Testis (tissue), 3 donors: ENCODE data around the gene FRAS1. TPM values are rescaled to one million over a fixed set of nuclear protein-coding genes. Genes with fewer than 3 reads are reported as not detected.

Source experiments
- DNase-seq: peaks from one replicate; pipeline ENCODE4 v3.0.0-alpha.2; 2019
- H3K27ac ChIP-seq, 2 donors: fragments of 200-600 bp; sonication (generic); one replicate each; pipeline ENCODE4 v1.5.1; 2019
- H3K27me3 ChIP-seq: fragments of 200-600 bp; sonication (generic); one replicate; pipeline ENCODE4 v1.5.1; 2019
- H3K36me3 ChIP-seq: fragments of 200-600 bp; sonication (generic); one replicate; pipeline ENCODE4 v1.5.1; 2017; ENCODE audit warnings: low read depth; ENCODE audit errors: missing control alignments
- H3K4me1 ChIP-seq: fragments of 200-600 bp; sonication (generic); one replicate; pipeline ENCODE4 v1.5.1; 2019
- H3K4me3 ChIP-seq, 2 donors: fragments of 200-600 bp; sonication (generic); one replicate each; pipeline ENCODE4 v1.5.1; 2017 to 2019
- H3K9me3 ChIP-seq: fragments of 200-600 bp; sonication (generic); one replicate; pipeline ENCODE4 v1.5.1; 2017
- POLR2A ChIP-seq: fragments of 450-650 bp; IDR thresholded peaks from one replicate; pipeline ENCODE4 v1.6.1; 2017; ENCODE audit warnings: antibody characterized with exemption, mild to moderate bottlenecking, moderate library complexity
- WGBS, 2 donors: methylation state at CpG; one replicate each; pipeline ENCODE4 v1.1.5; 2018; 5-methylcytosine and 5-hydroxymethylcytosine counted together
- intact Hi-C: fragments of 100-400 bp; cut with DNase I; formaldehyde crosslinking; loops from one replicate; pipeline ENCODE4 v1.15.1; 2023; ENCODE audit warnings: low total_unique reads
- polyA plus RNA-seq: library from polyadenylated mRNA; stranded (reverse); fragments of 350-450 nt; fragmentation: Illumina TruSeq; extraction: RNeasy Lipid Tissue Mini Kit (QIAGEN cat#74804); gene quantifications from one replicate; pipeline ENCODE4 v1.2.3, GENCODE V29; 2014; ENCODE audit warnings: low read depth, low replicate concordance; ENCODE audit not compliant: insufficient read depth
- total RNA-seq, 2 donors: library from RNA; depleted of rRNA; stranded (reverse); fragments of >200 nt; gene quantifications; one replicate each; pipeline ENCODE4 v1.2.3, GENCODE V29; 2016
- TF ChIP-seq, protein P1 (sequence below), 3 experiments: fragments of 450-650 bp in 2 of 3; fragments of 200-600 bp in 1 of 3; sonication (generic) in 1 of 3; IDR thresholded peaks; one replicate each; pipeline ENCODE4 v1.5.1; 2016 to 2019; ENCODE audit warnings: antibody characterized with exemption in 3 of 3, mild to moderate bottlenecking in 2 of 3, moderate library complexity in 1 of 3

Gene FRAS1
- total and polyA plus RNA-seq, 3 donors from 2014 or later, result 2.2 to 3.7 (median 3.5) TPM

DNA sequence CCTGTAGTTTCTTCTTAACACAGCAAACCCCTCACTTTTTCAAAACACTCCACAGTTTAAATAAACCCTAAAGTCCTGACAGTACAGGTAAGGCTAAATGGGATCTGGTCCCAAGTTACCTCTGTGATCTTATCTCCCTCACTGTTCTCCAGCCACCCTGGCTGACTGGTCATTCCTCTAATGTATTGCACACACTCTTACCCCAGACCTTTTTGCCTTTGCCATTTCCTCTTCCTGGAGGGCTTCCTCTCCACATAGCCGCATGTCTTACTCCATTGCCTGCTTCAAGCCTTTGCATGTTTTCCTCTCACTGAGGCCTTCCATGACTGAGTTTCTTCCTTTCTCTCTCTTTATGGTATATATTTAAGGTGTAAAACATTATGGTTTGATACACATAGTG lies 474.9 kb downstream of the FRAS1 start:
- TF ChIP-seq, protein P1, sequence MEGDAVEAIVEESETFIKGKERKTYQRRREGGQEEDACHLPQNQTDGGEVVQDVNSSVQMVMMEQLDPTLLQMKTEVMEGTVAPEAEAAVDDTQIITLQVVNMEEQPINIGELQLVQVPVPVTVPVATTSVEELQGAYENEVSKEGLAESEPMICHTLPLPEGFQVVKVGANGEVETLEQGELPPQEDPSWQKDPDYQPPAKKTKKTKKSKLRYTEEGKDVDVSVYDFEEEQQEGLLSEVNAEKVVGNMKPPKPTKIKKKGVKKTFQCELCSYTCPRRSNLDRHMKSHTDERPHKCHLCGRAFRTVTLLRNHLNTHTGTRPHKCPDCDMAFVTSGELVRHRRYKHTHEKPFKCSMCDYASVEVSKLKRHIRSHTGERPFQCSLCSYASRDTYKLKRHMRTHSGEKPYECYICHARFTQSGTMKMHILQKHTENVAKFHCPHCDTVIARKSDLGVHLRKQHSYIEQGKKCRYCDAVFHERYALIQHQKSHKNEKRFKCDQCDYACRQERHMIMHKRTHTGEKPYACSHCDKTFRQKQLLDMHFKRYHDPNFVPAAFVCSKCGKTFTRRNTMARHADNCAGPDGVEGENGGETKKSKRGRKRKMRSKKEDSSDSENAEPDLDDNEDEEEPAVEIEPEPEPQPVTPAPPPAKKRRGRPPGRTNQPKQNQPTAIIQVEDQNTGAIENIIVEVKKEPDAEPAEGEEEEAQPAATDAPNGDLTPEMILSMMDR (IDR thresholded peaks at IDR 0.05), result no peak
- TF ChIP-seq POLR2A, result no peak
- no peaks in the 10 kb centered on the region for H3K4me1 ChIP-seq
- 87 to 90% methylated on average over 1 of the region's 1 CpG for WGBS, 2 donors
- H3K9me3 ChIP-seq, result no peaks in the 10 kb centered on the region
- intact Hi-C loops, result no loop called here
- no peak for DNase-seq
- H3K27ac ChIP-seq, result no peak overlapping the region
- no peaks in the 10 kb centered on the region for H3K36me3 ChIP-seq
- H3K27me3 ChIP-seq, result no peaks in the 10 kb centered on the region
- no peak overlapping the region for H3K4me3 ChIP-seq

DNA sequence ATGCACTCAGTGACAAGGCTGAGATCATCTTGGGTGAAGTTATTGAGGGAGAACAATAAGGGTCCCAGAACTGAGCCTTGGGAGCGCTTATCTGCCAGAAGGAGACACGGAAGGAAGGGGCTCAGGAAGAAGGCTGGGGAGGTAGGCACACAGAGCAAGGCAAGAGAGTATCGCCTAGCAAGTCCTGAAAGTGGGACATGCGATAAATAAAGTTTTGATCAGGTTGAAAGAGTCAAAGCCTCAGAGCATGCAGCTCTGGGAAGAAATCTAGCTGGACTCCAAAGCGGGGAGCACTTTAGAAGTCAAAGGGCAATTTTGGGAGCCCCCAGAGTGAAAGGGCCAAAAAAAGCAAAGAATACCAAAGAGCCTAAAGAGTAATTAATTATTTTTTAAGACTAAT lies 476.7 kb downstream of the FRAS1 start:
- Histone ChIP-seq H3K4me3 (no peak overlapping the region), H3K4me1 (no peaks in the 10 kb centered on the region), H3K27ac (no peak overlapping the region), H3K27me3 (no peaks in the 10 kb centered on the region), H3K9me3 (no peaks in the 10 kb centered on the region), H3K36me3 (no peaks in the 10 kb centered on the region)
- no peak for TF ChIP-seq POLR2A
- TF ChIP-seq, protein P1 (IDR thresholded peaks at IDR 0.05), result no peak
- no peak for DNase-seq
- intact Hi-C loops, result no loop called here
- WGBS, 2 donors, result 75 to 77% methylated on average over 5 of the region's 5 CpGs

DNA sequence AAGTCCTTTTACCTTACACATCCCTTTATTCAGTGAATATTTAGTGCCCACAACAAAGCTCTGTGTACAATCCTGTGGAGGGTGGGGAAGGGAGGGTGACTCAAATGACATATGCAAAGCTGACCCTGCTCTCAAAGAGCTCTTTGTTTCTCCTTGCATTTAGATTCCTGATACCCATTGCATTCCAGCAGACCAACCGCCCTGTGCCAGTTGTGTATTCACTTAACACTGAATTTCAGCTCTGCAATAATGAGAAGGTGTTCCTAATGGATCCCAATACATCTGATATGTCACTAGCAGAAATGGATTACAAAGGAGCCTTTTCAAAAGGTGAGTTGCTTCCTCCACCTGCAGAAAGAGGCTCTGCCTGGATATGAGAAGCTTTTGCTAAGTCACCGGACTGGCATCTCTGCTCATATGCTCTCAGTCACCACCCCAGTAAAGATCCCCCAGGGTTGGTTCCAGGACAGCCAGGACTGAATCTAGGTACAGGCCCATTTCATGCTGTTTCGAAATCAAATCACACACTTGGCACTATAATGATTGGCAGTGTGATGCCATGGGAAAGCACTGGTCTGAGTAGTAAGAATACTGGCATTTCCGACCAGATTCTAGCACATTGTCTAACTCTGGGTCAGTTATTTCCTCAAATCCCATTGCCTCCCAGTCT lies 477.3 kb downstream of the FRAS1 start:
- H3K36me3 ChIP-seq, result no peaks in the 10 kb centered on the region
- H3K27ac ChIP-seq, result no peak overlapping the region
- no peaks in the 10 kb centered on the region for H3K4me1 ChIP-seq
- no peaks in the 10 kb centered on the region for H3K9me3 ChIP-seq
- intact Hi-C loops, result no loop called here
- TF ChIP-seq POLR2A, result no peak
- TF ChIP-seq, protein P1 (IDR thresholded peaks at IDR 0.05), result no peak
- no peaks in the 10 kb centered on the region for H3K27me3 ChIP-seq
- WGBS, 2 donors, result 83 to 87% methylated on average over 4 of the region's 4 CpGs
- no peak for DNase-seq
- H3K4me3 ChIP-seq, result no peak overlapping the region

DNA sequence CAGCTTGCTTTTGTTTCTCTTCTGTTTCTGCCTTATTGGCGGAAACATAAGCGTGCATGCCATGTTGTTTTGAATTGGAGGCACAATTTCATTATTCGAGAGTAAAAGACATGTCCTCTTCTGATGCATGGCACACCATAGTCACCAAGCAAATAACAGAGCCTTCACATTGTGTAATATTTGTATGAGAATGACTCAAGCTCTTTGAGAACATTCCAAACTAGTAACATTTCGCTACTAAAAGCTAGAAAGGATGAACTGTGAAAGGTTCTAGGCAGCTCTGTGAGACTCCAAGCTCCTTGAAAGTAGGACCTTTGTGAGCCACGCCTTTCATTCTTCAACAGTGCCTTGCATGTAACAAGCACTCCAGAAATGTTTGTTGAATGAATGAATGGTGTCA lies 485.2 kb downstream of the FRAS1 start:
- H3K27me3 ChIP-seq, result no peaks in the 10 kb centered on the region
- no peaks in the 10 kb centered on the region for H3K9me3 ChIP-seq
- intact Hi-C loops, result no loop called here
- H3K4me1 ChIP-seq, result peaks cover 3% of the 10 kb centered on the region
- no peak for TF ChIP-seq POLR2A
- TF ChIP-seq, protein P1 (IDR thresholded peaks at IDR 0.05), result no peak
- no peak overlapping the region for H3K4me3 ChIP-seq
- DNase-seq, result no peak
- WGBS, 2 donors, result 82 to 88% methylated on average over 5 of the region's 5 CpGs
- no peaks in the 10 kb centered on the region for H3K36me3 ChIP-seq
- no peak overlapping the region for H3K27ac ChIP-seq
